ENCODE data around the gene JAG1. TPM values are rescaled to one million over a fixed set of nuclear protein-coding genes. Genes with fewer than 3 reads are reported as not detected.

Gene JAG1
- total and polyA plus RNA-seq, 2 donors (not counting 3 experiments of a cell fraction or from before 2014, with no cell fraction given): 19.7 to 37.0 TPM

- Histone ChIP-seq H3K27ac (ENCODE audit: insufficient read depth, low read depth, low read length) (no peak overlapping the region), H3K4me3 (replicated peaks in 1 of 3; ENCODE audit: insufficient read depth in 1 of 3, low read depth in 1 of 3, low read length in 3 of 3) (no peak overlapping the region), H4K20me1 (replicated peaks; ENCODE audit: control insufficient read depth, extremely low read depth, insufficient read depth, low read length) (no peaks in the 10 kb centered on the region), H3K9me3 (replicated peaks; ENCODE audit: control insufficient read depth, insufficient read depth, low read length) (no peaks in the 10 kb centered on the region), H3K9ac (replicated peaks; ENCODE audit: extremely low read depth, insufficient read depth, low read length) (no peak overlapping the region), H3K36me3 (ENCODE audit: control insufficient read depth in 2 of 2, extremely low read depth in 1 of 2, insufficient read depth in 2 of 2, low read length in 2 of 2) (no peaks in the 10 kb centered on the region), H2AFZ (ENCODE audit: low read depth, low read length) (no peak overlapping the region), H3K9me1 (replicated peaks; ENCODE audit: control insufficient read depth, extremely low read depth, insufficient read depth, low read length) (no peaks in the 10 kb centered on the region), H3K27me3 (ENCODE audit: control insufficient read depth in 2 of 2, insufficient read depth in 2 of 2, low read length in 2 of 2) (no peaks in the 10 kb centered on the region), H3K4me2 (ENCODE audit: insufficient read depth, low read length) (no peak overlapping the region), H3K79me2 (ENCODE audit: control insufficient read depth, insufficient read depth, low read length) (no peaks in the 10 kb centered on the region), H3K4me1 (ENCODE audit: control insufficient read depth, extremely low read depth, insufficient read depth, low read length) (no peaks in the 10 kb centered on the region)
- no TSS peak for BruUV-seq (replicated peaks)
- intact Hi-C loops (cut with micrococcal nuclease): no loop called here
- dilution Hi-C loops (cut with MboI; ENCODE audit: extremely low pct_ligation_motif_present, low sequenced_read_pairs): no loop called here
- no peak for FAIRE-seq
- DNase-seq (ENCODE audit: low read depth, low spot score): no peak
- no peak for TF ChIP-seq FOS (IDR thresholded peaks at IDR 0.05; ENCODE audit: borderline replicate concordance, insufficient read depth, low read length)
- TF ChIP-seq POLR2AphosphoS5 (IDR thresholded peaks at IDR 0.05; ENCODE audit: insufficient read depth, low read depth, low read length): no peak
- peak; percentile 37 to 42 for TF ChIP-seq CTCF (IDR thresholded peaks at IDR 0.05; ENCODE audit: extremely low read depth in 1 of 2, insufficient read depth in 1 of 2, low read depth in 1 of 2, low read length in 2 of 2)
- ChIA-PET CTCF (interaction anchor here (0.9 to 2.1 kb wide), 8 partner anchors 9 to 513 kb away, joined by 3 to 13 read pairs (median 4); no protein-coding TSS in a partner anchor), POLR2A (no interaction called here)
Observed at GRCh38 chr20:10696650-10697049, 22.9 kb upstream of the JAG1 start.

GRCh38 chr20:10689385-10689784, 15.6 kb upstream of the JAG1 start:
- H3K36me3 ChIP-seq (ENCODE audit: control insufficient read depth in 2 of 2, extremely low read depth in 1 of 2, insufficient read depth in 2 of 2, low read length in 2 of 2): no peaks in the 10 kb centered on the region
- no peak overlapping the region for H3K4me3 ChIP-seq (replicated peaks in 1 of 3; ENCODE audit: insufficient read depth in 1 of 3, low read depth in 1 of 3, low read length in 3 of 3)
- H3K9me1 ChIP-seq (replicated peaks; ENCODE audit: control insufficient read depth, extremely low read depth, insufficient read depth, low read length): no peaks in the 10 kb centered on the region
- H3K4me1 ChIP-seq (ENCODE audit: control insufficient read depth, extremely low read depth, insufficient read depth, low read length): no peaks in the 10 kb centered on the region
- H4K20me1 ChIP-seq (replicated peaks; ENCODE audit: control insufficient read depth, extremely low read depth, insufficient read depth, low read length): no peaks in the 10 kb centered on the region
- TF ChIP-seq JUN (IDR thresholded peaks at IDR 0.05; ENCODE audit: borderline replicate concordance, insufficient read depth, insufficient read length, low read depth): no peak
- no peak for TF ChIP-seq MYC (IDR thresholded peaks at IDR 0.05; ENCODE audit: low read depth, low read length)
- no peak for TF ChIP-seq CTCF (IDR thresholded peaks at IDR 0.05; ENCODE audit: extremely low read depth in 1 of 2, insufficient read depth in 1 of 2, low read depth in 1 of 2, low read length in 2 of 2)
- no peak for TF ChIP-seq FOS (IDR thresholded peaks at IDR 0.05; ENCODE audit: borderline replicate concordance, insufficient read depth, low read length)
- TF ChIP-seq GATA2 (IDR thresholded peaks at IDR 0.05; ENCODE audit: insufficient read depth, insufficient read length, low read depth, low read length): no peak
- no peak for TF ChIP-seq POLR2A (IDR thresholded peaks at IDR 0.05; ENCODE audit: low read depth, low read length)
- no peak for TF ChIP-seq POLR2AphosphoS5 (IDR thresholded peaks at IDR 0.05; ENCODE audit: insufficient read depth, low read depth, low read length)
- TF ChIP-seq EZH2 (IDR thresholded peaks at IDR 0.05; ENCODE audit: borderline replicate concordance, low read depth, low read length, severe bottlenecking): no peak
- no peak for TF ChIP-seq MAX (IDR thresholded peaks at IDR 0.05; ENCODE audit: insufficient read depth, insufficient read length)
- ChIA-PET POLR2A (no interaction called here), CTCF (interaction anchor here (1.9 kb wide), 1 partner anchor 11 kb away, joined by 5 read pairs; no protein-coding TSS in a partner anchor)
- H3K27ac ChIP-seq (ENCODE audit: insufficient read depth, low read depth, low read length): no peak overlapping the region
- BruUV-seq (replicated peaks): no TSS peak
- no peaks in the 10 kb centered on the region for H3K27me3 ChIP-seq (ENCODE audit: control insufficient read depth in 2 of 2, insufficient read depth in 2 of 2, low read length in 2 of 2)
- intact Hi-C loops (cut with micrococcal nuclease) (no loop called here), dilution Hi-C loops (cut with MboI; ENCODE audit: extremely low pct_ligation_motif_present, low sequenced_read_pairs) (no loop called here)
- no peaks in the 10 kb centered on the region for H3K9me3 ChIP-seq (replicated peaks; ENCODE audit: control insufficient read depth, insufficient read depth, low read length)
- DNase-seq (ENCODE audit: low read depth, low spot score) (no peak), FAIRE-seq (no peak)
- H3K4me2 ChIP-seq (ENCODE audit: insufficient read depth, low read length): no peak overlapping the region
- no peak overlapping the region for H2AFZ ChIP-seq (ENCODE audit: low read depth, low read length)
- H3K79me2 ChIP-seq (ENCODE audit: control insufficient read depth, insufficient read depth, low read length): no peaks in the 10 kb centered on the region
- H3K9ac ChIP-seq (replicated peaks; ENCODE audit: extremely low read depth, insufficient read depth, low read length): no peak overlapping the region

All from endothelial cell of umbilical vein (primary cell).